ENCODE results near the gene IL7R. TPM values are rescaled to one million over a fixed set of nuclear protein-coding genes. Genes with fewer than 3 reads are reported as not detected.
"Not testable (repeated sequence)": the region's sequence is repeated elsewhere in the genome, so short reads cannot be mapped to it uniquely, and the experiment has no call there.

IL7R gene
- total and polyA plus RNA-seq, 9 donors = 0.28 to 11.3 (median 3.2) TPM

DNA sequence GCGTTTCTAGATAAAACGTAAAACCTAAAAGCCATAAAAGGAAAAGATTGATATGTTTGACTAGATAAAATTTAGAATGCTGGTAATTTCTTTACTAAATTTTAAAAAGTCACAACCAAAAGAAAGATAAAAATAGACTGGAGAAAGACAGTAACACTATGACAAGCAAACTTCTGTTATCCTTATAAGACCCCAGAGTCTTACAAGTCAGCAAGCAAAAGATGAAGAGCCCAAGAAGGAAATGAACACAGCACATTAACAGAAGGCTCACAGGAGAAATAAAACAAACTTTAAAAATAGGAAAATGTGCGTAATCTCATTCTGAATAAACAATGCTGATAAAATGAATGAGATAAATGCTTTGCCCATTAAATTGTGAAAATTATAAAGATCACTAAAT is 29.7 kb downstream of the IL7R start:
- no peaks in the 10 kb centered on the region for H3K4me1 ChIP-seq (ENCODE audit: insufficient read depth)
- H3K27me3 ChIP-seq = no peaks in the 10 kb centered on the region
- WGBS, 3 donors = 67 to 78% (median 70%) methylated on average over 3 of the region's 3 CpGs
- DNase-seq = no peak
- no peaks in the 10 kb centered on the region for H3K36me3 ChIP-seq
- TF ChIP-seq EP300 (IDR thresholded peaks at IDR 0.05) = no peak
- no peak for TF ChIP-seq POLR2A (IDR thresholded peaks at IDR 0.05)
- TF ChIP-seq, protein P1, sequence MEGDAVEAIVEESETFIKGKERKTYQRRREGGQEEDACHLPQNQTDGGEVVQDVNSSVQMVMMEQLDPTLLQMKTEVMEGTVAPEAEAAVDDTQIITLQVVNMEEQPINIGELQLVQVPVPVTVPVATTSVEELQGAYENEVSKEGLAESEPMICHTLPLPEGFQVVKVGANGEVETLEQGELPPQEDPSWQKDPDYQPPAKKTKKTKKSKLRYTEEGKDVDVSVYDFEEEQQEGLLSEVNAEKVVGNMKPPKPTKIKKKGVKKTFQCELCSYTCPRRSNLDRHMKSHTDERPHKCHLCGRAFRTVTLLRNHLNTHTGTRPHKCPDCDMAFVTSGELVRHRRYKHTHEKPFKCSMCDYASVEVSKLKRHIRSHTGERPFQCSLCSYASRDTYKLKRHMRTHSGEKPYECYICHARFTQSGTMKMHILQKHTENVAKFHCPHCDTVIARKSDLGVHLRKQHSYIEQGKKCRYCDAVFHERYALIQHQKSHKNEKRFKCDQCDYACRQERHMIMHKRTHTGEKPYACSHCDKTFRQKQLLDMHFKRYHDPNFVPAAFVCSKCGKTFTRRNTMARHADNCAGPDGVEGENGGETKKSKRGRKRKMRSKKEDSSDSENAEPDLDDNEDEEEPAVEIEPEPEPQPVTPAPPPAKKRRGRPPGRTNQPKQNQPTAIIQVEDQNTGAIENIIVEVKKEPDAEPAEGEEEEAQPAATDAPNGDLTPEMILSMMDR (IDR thresholded peaks at IDR 0.05) = no peak
- H3K27ac ChIP-seq = no peak overlapping the region
- no peaks in the 10 kb centered on the region for H3K9me3 ChIP-seq
- intact Hi-C loops (cut with DNase I) = no loop called here
- no peak overlapping the region for H3K4me3 ChIP-seq

DNA sequence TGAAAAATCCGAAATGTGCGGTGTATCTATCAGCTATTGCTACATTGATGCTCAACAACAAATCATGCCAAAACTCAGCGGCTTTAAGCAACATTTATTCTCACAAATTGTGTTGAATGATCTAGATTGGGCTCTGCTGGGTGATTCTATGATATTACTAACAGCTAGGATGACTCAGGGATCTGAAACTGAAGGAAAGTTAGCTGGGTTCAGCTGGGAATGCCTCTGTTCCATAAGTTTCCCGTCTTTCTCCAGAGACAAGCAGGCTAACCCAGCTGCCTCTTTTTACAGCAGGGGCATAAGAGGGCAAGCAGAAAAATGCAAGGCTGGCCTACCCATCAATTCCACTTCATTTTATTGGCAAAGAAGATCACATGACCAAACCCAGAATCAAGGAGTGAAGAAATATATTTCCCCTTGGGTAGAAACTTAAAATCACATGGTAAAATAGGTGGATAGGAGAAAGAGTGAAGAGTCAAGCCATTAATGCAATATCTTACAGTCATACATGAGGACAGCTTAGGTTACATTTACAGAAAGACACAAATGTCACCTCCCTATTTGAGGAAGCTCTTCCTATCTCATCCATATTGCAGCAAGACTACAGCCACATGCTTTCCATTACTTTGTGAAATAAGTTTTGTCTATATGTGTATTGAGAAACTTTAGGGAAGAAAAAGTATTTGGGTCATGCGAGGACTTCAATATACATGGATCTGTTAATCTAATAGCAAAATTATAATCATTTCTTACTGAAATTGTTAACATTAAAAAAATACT is 30.8 kb downstream of the IL7R start:
- no peak overlapping the region for H3K4me3 ChIP-seq
- H3K27me3 ChIP-seq = no peaks in the 10 kb centered on the region
- no peaks in the 10 kb centered on the region for H3K36me3 ChIP-seq
- intact Hi-C loops (cut with DNase I) = no loop called here
- no peaks in the 10 kb centered on the region for H3K4me1 ChIP-seq (ENCODE audit: insufficient read depth)
- TF ChIP-seq POLR2A (IDR thresholded peaks at IDR 0.05) (no peak), EP300 (IDR thresholded peaks at IDR 0.05) (no peak)
- TF ChIP-seq, protein P1 (IDR thresholded peaks at IDR 0.05) = no peak
- H3K27ac ChIP-seq = no peak overlapping the region
- no peak for DNase-seq
- 52 to 55% (median 55%) methylated on average over 5 of the region's 5 CpGs for WGBS, 3 donors
- no peaks in the 10 kb centered on the region for H3K9me3 ChIP-seq

- no peak for TF ChIP-seq EP300 (IDR thresholded peaks at IDR 0.05)
- no peak for TF ChIP-seq POLR2A (IDR thresholded peaks at IDR 0.05)
- TF ChIP-seq, protein P1 (IDR thresholded peaks at IDR 0.05) = no peak
- Histone ChIP-seq H3K9me3 (no peaks in the 10 kb centered on the region), H3K27ac (no peak overlapping the region), H3K27me3 (no peaks in the 10 kb centered on the region), H3K36me3 (no peaks in the 10 kb centered on the region), H3K4me1 (ENCODE audit: insufficient read depth) (no peaks in the 10 kb centered on the region), H3K4me3 (no peak overlapping the region)
- WGBS, 3 donors = 46 to 68% (median 48%) methylated on average over 5 of the region's 5 CpGs
- no peak for DNase-seq
- intact Hi-C loops (cut with DNase I) = no loop called here
Measured at GRCh38 chr5:35890021-35891020, 33.6 kb downstream of the IL7R start.

- WGBS, 3 donors = 93 to 98% (median 96%) methylated on average over 12 to 19 of the region's 23 CpGs
- H3K36me3 ChIP-seq; H3K27ac ChIP-seq; H3K4me1 ChIP-seq (ENCODE audit: insufficient read depth); DNase-seq; H3K4me3 ChIP-seq; H3K27me3 ChIP-seq; intact Hi-C loops (cut with DNase I); H3K9me3 ChIP-seq: not testable (repeated sequence)
Measured at GRCh38 chr5:35892799-35893198, 36.1 kb downstream of the IL7R start.

Measured in ovary (tissue), 9 donors.